ENCODE measurements around the gene SMARCAD1. TPM values are rescaled to one million over a fixed set of nuclear protein-coding genes. Genes with fewer than 3 reads are reported as not detected.

The SMARCAD1 gene
- total RNA-seq, 6 experiments from 2014 or later, result 7.2 to 10.4 (median 9.6) TPM

GRCh38 chr4:94175553-94176261 lies 32.0 kb upstream of the SMARCAD1 start:
- DNase-seq (no peak), ATAC-seq (no peak)
- H3K36me3 ChIP-seq, result no peaks in the 10 kb centered on the region
- no peak overlapping the region for H3K4me3 ChIP-seq
- H3K27ac ChIP-seq, result no peak overlapping the region
- H3K27me3 ChIP-seq, result no peaks in the 10 kb centered on the region
- no peaks in the 10 kb centered on the region for H3K9me3 ChIP-seq
- 25% methylated on average over 6 of the region's 6 CpGs for WGBS (ENCODE audit: insufficient coverage, low coverage, low lambda C conversion rate, missing lambda C conversion rate)
- TF ChIP-seq CTCF (IDR thresholded peaks at IDR 0.05) (no peak), POLR2A (IDR thresholded peaks at IDR 0.05) (no peak)
- intact Hi-C loops (cut with DNase I), result no loop called here
- no peaks in the 10 kb centered on the region for H3K4me1 ChIP-seq

GRCh38 chr4:94177822-94178221 lies 29.8 kb upstream of the SMARCAD1 start:
- 83% methylated on average over 2 of the region's 2 CpGs for WGBS (ENCODE audit: insufficient coverage, low coverage, low lambda C conversion rate, missing lambda C conversion rate)
- no peaks in the 10 kb centered on the region for H3K4me1 ChIP-seq
- H3K9me3 ChIP-seq, result no peaks in the 10 kb centered on the region
- no peak for TF ChIP-seq POLR2A (IDR thresholded peaks at IDR 0.05)
- TF ChIP-seq CTCF (IDR thresholded peaks at IDR 0.05), result no peak
- ATAC-seq (no peak), DNase-seq (no peak)
- H3K4me3 ChIP-seq, result no peak overlapping the region
- no peaks in the 10 kb centered on the region for H3K27me3 ChIP-seq
- no peaks in the 10 kb centered on the region for H3K36me3 ChIP-seq
- intact Hi-C loops (cut with DNase I), result no loop called here
- no peak overlapping the region for H3K27ac ChIP-seq

- Histone ChIP-seq H3K9me3 (no peaks in the 10 kb centered on the region), H3K36me3 (no peaks in the 10 kb centered on the region), H3K4me1 (no peaks in the 10 kb centered on the region), H3K27ac (no peak overlapping the region), H3K4me3 (no peak overlapping the region), H3K27me3 (no peaks in the 10 kb centered on the region)
- intact Hi-C loops (cut with DNase I), result no loop called here
- WGBS (ENCODE audit: insufficient coverage, low coverage, low lambda C conversion rate, missing lambda C conversion rate), result 44% methylated on average over 1 of the region's 1 CpG
- no peak for DNase-seq
- ATAC-seq, result no peak
- TF ChIP-seq POLR2A (IDR thresholded peaks at IDR 0.05), result no peak
- TF ChIP-seq CTCF (IDR thresholded peaks at IDR 0.05), result no peak
Measured at GRCh38 chr4:94181815-94182214, 25.9 kb upstream of the SMARCAD1 start.

GRCh38 chr4:94202769-94203168 lies 4.9 kb upstream of the SMARCAD1 start:
- no peaks in the 10 kb centered on the region for H3K9me3 ChIP-seq
- intact Hi-C loops (cut with DNase I), result no loop called here
- 39% methylated on average over 3 of the region's 3 CpGs for WGBS (ENCODE audit: insufficient coverage, low coverage, low lambda C conversion rate, missing lambda C conversion rate)

More at GRCh38 chr4:94202769-94203168, 4.9 kb upstream of the SMARCAD1 start:
- no peak for ATAC-seq
- Histone ChIP-seq H3K36me3 (no peaks in the 10 kb centered on the region), H3K27me3 (no peaks in the 10 kb centered on the region), H3K4me1 (no peaks in the 10 kb centered on the region), H3K27ac (no peak overlapping the region), H3K4me3 (no peak overlapping the region)
- no peak for DNase-seq
- no peak for TF ChIP-seq POLR2A (IDR thresholded peaks at IDR 0.05)
- TF ChIP-seq CTCF (IDR thresholded peaks at IDR 0.05), result no peak

Data from right lobe of liver (tissue), 6 donors.